Right forelimb (tissue), 1 donor: ENCODE results near the gene ZNF302.
"Not testable (repeated sequence)": the region's sequence is repeated elsewhere in the genome, so short reads cannot be mapped to it uniquely, and the experiment has no call there.

Source experiments
- DNase-seq: peaks from one replicate; pipeline ENCODE4 v3.0.0-alpha.2; 2018

Gene ZNF302

DNA sequence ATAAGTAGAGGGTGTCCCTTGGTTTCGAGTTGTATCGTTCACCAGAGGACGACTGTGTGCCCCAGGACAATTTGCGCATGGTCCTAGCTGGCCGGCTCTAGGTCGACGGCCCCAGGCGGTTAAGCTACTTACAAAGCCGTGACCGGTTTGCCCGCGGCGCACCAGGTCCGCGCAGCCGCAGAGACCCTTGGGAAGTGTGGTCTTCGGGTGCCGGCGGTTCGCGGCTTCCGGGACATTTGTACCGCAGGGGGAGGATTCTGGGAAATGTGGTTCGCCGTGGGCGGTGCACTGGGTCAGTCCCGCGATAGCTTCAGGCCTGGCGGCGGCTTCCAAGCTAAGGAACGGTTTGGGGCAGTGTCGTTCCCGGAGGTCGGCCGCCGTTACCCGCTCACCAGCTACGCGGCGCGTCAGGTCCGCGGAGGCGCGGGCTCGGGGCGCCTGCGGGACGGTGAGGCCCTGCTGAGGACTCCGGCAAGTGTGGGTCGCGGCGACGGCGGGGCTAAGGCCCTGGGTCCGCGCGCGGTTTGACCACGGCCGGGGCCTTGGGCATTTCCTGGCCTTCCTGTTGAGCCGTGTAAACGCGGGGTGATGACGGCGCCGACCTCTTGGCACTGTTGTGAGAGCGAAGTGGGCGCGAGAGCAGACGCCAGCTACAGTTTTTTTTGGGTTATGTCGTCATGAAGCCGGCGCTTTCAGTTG lies at the start of gene ZNF302:
Gene ZNF302, plus strand, starts transcription at position 293 of the 699 bp plus-strand sequence. CDS start 1,127 bp downstream, outside the sequence.
- DNase-seq = peak; percentile 98

DNA sequence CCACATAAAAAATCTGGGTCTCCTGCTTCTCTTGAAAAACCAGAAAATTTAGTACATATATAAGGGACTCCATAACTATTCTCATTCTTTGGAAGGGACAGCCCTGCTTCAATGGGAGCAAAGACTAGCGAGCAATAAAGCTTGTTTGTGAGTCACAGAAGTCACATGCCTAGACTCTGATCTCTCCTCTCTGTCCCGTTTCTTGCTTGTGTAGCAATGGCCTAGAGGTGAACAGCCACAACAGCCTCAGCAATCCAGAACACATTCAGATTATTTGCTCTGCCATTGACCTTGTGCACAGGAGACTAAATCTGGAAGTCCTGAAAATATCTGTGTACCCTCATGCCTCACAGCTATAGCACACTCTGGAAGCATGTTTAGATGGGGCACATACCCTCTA lies 43.7 kb upstream of the ZNF302 start:
- DNase-seq = no peak

DNA sequence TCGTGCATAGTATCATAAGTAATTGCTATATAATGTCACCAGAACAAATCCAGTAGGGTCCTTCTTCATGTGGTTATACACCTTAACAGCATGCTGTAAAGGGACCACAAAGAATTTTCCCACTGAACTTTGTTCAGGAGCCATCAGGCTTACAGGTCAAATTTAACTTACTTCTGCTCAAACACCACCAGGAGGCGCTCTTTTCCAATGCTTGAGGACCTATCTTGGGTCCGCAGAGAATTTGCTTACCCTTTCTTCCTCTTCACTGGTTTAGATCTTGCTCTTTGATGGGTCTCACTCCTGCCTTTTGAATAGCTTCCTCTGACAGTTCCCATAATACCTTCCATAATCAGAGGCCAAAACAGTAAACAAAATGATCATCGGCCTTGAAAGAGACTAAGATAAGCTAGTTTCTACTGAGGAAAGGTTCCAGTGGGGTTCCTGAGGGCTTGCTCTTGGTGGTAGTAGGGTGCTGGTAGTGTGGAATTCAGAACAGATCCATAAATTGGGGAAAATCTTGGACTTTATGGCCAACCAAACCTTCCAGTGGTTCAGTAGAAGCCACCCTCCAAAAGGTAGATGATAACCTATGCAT lies 37.9 kb upstream of the ZNF302 start:
- DNase-seq = no peak

DNA sequence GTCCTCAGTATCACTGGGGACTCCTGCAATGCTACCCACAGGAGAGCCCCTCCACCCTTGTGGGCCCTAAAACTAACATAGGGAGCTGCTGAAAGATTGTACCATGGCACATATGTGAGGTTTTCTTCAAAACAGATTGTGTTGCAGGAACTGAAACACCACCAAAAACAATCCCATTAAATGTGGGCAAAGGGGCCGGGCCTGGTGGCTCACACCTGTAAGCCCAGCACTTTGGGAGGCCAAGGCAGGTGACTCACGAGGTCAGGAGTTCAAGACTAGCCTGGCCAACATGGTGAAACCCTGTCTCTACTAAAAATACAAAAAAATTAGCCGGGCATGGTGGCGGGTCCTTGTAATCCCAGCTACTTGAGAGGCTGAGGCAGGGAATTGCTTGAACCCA lies 35.2 kb upstream of the ZNF302 start:
- no peak for DNase-seq

DNA sequence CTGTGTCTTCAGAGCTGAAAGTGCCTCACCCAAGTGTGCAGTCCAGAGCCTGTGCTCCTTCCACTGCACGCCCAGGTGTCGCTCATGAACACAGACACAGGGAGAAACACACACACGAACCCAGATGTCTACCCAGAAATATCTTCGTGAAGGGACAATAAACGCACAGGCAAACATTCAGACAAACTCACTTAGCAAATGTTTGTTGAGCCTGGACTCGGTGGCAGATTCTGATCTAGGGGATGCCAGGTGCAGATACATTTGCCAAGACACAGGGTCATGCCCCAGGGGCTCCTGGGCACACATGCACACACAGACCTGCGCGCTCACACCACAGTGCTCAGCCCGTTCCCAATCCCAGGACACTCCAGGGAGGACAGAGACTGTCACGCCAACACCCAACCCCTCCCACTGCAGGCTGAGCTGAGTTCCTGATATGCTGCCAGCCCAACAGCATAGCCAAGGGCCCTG lies 32.5 kb upstream of the ZNF302 start:
- no peak for DNase-seq

DNA sequence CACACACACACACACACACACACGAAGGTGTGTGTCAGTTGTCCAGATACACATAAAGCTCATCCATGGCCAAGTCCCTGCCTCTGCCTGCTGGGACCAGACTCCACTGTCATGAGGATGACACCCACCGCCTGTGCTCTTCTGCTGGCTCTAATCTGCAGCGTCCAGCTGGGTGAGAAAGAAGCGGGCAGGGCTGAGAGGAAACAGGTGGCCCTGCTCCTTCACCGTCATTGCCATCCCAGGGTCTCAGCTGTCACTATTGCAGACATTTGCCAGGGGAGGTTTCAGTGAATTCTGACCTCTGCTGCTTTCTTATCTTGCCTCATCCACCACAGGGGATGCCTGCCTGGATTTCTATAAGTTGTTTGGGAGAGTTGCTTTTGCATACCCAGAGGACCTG lies 31.9 kb upstream of the ZNF302 start:
- DNase-seq = no peak

DNA sequence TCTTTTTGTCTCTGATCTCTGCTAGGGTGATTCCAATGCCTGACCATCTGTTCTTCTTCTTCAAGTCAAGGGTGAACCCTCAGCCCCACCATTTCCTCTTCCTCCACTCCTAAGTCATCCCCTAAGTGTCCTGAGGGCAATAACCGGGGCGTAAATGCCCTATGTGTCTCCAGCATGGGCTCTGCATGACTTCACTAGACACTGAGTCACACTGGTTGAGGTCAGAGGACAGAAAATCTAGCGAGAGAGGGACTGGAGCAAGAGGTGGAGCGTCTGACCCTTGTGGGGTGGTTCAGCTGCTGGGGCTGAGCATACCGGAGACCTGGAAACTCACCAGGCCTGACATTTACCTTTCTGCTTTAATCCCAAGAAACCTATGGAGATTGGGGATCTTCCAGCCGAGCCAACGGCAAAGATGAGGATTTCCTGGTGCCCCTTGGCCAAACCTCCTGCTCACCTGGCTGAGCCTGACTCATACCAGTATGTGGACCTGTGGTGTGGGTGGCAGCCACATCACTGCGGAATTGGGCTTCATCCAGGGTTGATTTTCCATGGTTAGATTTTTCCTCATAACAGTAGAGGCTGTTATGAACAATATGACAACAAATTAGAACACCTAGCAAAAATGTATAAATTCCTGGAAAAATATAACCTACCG lies 27.5 kb upstream of the ZNF302 start:
- DNase-seq = no peak

DNA sequence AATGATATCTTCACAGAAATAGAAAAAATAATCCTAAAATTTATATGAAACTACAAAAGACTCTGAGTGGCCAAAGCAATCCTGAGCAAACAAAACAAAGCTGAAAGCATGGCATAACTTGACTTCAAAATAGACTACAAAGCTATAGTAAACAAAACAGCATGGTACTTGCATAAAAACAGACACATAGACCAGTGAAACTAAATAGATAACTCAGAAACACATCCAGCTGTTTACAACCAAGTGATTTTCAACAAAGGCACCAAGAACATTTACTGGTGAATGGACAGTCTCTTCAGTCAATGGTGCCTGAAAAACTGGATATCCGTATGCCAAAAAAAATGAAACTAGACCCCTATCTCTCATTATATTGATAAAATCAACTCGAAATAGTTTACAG lies 25.7 kb upstream of the ZNF302 start:
- no peak for DNase-seq

DNA sequence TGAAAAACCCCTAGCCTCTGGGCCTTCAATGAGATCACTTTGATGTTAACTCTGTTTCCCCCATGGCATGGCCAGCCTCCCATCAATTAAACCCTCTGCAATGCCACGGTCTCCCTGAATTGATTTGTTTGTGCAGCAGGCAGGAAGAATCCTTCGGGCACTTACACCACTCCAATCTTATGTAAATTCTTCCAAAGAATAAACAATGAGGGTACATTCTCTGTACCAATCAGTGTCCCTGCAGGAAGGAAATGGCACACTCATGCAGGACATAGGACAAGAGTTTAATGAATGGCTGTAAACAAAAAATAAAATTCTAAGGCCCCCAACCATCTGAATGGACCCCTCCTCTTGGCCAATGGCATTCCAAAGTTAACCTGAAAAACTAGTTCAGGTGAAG lies 22.7 kb upstream of the ZNF302 start:
- no peak for DNase-seq

DNA sequence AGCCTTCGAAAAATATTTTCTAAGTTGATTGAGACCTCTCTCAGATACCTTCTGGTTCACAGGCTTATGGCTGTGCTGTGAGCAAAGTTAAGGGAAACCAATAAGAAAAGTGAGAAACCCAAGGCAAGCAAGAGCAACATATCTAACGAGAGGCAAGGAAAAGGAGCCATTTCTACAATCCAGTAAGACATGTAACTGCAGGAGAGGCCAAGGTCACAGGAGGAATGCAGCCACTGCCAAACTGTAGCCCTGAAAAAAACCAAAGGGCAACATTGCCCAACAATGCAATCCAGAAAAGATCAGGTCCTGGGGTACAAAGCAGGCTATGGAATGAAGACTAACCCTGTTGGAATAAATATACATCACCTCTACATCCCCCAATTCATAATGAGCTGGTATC lies 21.8 kb upstream of the ZNF302 start:
- DNase-seq = no peak

DNA sequence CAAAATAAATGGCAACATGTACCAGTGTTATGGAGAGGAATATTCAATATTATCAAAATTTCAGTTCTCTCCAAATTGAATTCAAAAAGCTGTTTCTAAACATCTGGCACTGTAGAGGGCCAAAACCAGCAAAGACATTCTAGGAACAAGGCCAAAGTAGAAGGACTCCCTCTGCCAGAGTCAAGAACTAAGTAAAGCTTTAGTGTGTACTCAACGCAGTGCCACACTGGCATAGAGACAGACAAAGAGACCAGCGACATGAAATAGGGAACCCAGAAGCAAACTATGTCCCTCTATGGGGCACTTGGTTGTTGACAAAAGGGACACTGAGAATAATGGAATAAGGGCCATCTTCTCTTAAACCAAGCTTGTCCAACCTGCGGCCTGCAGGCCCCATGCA lies 16.1 kb upstream of the ZNF302 start:
- DNase-seq = no peak

DNA sequence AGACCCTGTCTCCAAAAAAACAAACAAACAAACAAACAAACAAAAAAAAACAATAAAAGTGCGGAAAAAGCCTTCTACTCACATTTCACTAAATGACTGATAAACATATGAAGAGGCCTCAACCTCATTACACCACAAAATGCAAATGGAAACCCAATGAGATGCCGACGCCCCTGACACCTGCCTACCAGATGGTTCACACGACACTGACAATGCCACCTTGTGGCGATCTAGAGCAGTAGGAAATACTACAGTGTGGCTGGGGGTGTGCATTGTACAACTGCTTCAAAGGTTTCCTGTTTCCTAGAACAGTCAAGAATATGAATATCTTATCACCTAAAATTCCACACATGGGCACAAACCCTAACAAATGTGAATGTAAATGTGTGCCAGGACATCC lies 14.6 kb upstream of the ZNF302 start:
- DNase-seq = no peak

DNA sequence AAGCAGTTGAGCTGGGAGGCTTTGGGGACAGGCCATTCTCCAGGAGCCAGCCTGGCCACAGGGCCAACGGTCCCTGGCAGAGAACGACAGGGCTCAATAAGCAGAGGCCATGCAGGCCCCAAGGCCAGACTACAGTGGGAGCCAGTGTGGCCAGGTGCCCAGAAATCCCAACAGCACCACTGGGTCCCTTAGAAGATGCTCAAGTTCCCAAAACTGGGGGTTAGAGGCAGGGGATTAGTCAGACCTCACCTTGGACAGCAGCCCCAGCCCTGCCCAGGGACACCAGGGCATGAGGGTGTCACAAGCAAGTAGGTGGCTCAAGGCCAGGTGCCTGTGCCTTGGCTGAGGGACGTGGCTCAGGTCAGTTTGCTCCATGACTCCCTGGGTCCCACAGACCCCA lies 13.3 kb upstream of the ZNF302 start:
- DNase-seq = no peak

DNA sequence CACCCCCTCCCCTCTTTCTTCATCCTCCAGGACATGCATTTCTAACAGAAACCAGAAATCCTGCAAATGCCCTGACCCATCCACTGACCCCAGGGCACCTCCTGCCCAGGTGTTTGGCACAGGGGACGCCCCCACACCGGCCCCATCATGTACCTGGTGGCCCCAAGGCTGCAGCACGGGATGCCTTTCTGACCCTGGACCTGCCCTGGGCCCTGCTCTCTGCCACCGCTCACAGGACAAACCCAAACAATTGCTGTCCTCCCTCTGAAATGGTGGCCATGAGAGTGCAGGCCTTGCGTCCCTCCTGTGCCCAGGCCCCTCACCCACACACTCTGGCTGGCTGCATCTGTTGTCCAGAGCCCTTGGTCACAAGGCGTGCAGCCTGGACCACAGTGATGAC lies 12.6 kb upstream of the ZNF302 start:
- no peak for DNase-seq

DNA sequence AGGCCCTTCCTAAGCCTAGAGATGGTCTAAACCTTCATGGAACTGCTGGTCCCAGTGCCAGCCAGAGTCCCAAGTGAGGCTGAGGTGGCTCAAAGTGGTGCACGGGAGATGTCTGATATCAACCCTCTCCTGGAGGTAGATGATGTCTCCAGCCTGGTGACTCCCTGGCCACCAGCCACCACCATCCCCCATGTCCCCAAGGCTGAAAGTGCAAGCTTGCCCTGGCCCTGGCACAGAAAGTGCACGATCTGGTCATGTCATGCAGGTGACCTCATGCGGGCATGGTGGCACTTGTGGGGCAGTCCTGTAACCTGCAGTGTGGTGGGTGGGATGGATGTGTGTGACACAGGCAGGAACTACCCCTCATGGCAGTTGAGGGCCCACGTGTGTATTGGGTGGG lies 12.2 kb upstream of the ZNF302 start:
- DNase-seq = not testable (repeated sequence)

DNA sequence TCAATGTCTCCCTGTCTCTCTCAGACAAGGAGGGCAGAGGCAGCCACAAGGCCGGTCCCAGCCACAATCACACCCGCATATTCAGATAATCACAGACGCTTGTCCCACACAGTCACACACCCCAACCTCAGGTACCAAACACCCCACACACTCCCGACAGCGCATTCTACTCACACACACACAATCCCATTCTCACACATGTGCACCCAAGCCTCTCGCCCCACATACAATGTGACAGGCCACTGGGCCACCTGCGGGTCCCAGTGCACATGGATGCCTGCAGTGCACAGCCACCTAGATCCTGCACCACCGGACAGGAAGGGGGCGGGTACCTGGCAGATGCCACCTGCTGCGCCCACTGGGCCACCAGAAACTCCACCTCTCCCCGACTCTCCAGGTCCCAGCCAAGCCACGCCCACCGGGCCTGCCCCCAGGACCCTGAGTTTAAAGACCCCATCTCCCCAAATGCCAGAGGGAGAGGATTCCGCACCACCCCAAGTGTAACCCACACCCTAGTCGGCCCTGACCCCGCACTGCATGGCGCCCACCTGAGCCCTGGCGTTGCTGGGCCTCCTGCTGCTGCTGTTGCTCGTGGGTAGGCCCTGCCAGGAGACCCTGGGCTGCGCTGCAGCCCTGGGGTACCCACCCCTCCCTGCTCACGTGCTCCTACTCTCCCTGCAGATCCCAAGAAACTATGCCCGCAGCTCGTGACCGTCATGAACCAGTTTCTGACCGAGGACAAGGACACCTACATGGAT lies 11.1 kb upstream of the ZNF302 start:
- DNase-seq = no peak

DNA sequence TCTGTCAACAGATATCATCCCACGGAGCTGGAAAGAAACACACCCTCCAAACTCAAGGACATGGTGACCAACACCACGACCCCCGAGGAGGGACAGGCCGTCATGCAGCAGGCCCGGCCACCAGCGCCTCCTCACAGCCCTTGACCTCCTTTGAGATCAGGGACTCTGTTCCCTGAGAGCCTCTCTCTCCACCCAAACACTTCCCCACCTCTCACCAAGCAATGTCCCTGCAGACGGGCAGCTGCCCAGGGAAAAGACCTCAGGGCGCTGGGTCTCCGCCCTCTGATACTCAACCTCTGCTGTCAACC lies 10.6 kb upstream of the ZNF302 start:
- DNase-seq = no peak

DNA sequence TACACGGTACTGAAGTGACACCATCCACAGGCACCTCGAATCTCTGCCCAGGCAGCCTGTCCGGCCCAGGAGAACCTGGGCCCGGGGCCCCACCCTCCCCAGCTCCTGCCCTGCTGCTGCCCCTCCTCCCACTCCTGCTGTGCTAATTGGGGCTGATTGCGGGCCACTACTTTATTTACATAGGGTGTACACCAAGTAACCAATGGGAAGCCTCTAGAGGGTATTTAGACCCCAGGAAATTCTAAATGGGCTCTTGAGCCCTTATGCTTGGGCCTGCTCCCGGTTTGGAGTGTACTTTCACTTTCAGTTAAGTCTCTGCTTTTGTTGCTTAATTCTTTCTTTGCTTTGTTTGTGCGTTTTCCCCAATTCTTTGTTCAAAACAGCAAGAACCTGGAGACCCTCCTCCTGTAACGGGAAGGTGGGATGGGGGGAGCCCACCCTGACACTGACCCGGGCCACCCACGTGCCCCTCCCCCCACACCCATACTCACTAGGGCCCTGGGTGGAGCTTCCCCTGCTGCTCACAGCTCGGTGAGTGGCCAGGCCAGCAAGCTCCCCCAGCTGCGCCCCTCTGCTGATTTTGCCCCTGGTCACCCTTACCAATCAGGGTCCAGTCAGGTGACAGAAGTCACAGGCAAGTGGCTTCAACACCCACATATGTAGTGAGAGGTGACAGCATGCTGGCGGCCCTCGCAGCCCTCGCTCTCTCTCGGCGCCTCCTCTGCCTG lies 10.0 kb upstream of the ZNF302 start:
- DNase-seq = no peak

DNA sequence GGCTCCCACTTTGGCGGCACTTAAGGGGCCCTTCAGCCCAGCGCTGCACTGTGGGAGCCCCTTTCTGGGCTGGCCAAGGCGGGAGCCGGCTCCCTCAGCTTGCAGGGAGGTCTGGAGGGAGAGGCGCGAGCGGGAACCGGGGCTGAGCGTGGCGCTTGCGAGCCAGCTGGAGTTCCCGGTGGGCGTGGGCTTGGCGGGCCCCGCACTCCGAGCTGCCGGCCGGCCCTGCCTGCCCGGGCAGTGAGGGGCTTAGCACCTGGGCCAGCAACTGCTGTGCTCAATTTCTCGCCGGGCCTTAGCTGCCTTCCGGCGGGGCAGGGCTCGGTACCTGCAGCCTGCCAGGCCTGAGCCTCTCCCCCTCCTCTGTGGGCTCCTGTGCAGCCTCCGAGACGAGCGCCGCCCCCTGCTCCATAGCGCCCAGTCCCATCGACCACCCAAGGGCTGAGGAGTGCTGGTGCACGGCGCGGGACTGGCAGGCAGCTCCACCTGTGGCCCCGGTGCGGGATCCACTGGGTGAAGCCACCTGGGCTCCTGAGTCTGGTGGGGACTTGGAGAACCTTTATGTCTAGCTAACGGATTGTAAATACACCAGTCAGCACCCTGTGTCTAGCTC lies 9.3 kb upstream of the ZNF302 start:
- DNase-seq = not testable (repeated sequence)

DNA sequence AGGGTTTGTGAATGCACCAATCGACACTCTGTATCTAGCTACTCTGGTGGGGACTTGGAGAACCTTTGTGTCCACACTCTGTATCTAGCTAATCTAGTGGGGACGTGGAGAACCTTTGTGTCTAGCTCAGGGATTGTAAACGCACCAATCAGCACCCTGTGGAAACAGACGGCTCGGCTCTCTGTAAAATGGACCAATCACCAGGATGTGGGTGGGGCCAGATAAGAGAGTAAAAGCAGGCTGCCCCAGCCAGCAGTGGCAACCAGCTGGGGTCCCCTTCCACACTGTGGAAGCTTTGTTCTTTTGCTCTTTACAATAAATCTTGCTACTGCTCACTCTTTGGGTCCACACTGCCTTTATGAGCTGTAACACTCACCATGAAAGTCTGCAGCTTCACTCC lies 8.8 kb upstream of the ZNF302 start:
- not testable (repeated sequence) for DNase-seq

DNA sequence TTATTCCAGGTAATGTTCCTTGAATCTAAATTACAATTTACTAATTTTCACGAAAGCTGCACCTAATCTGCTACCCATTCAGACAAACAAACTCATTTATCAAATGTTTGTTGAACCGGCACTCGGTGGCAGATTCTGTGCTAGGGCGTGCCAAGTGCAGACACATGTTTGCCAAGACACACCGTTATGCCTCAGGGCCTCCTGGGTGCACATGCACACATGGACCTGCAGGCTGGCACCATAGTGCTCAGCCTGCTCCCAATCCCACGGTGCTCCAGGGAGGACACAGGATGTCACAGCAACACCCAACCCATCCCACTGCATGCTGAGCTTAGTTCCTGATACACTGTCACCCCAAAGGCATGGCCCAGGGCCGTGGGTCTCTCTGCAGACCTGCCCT lies 8.2 kb upstream of the ZNF302 start:
- DNase-seq = no peak

DNA sequence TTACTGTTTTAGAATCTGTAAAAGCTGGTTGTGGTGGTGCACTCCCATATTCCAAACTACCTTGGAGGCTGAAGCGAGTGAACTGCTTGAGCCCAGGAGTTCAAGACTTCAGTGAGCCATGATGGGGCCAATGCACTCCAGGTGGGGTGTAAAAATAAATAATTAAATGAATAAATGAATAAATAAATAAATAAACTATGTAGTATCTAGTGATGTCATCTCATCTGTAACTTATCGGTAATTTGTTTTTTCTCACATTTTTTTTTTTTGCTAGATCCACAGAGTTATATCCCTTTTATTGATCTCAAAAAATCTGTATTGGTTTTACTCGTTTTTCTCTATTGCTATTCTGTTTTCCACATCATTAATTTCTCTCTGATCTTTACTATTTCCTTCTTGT lies 5.5 kb upstream of the ZNF302 start:
- DNase-seq = no peak

DNA sequence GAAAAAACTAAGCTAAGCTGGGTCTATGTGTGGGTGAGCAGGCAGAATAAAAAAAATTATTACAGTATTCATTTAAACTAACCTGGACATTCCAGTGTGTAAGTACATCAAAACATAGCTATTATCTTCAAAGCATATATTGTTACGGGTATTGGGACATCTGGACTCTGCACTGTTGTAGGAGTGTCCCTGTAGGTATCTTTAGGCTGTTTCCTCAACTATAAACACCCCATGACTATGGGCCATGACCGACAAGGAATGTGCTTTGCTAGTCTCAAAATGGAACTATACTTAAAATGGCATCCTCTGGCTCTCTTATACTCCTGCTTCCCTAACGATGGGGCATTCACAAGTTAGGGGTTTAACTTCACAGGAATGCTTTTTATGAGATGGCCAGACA lies 3.9 kb upstream of the ZNF302 start:
- no peak for DNase-seq
